HUDEP-2 (cell line): ENCODE data around the gene MLXIPL.
A peak's percentile ranks its signal among the peaks of the same experiment; 100 is the strongest.
"Not testable (repeated sequence)": the region's sequence is repeated elsewhere in the genome, so short reads cannot be mapped to it uniquely, and the experiment has no call there.

ENCODE experiments used
- DNase-seq, 76 experiments: peaks; one replicate each; lab custom pipeline; 2025; ENCODE audit not compliant: unreplicated experiment in 76 of 76; lab: John Stamatoyannopoulos, UW

The MLXIPL gene, protein sequence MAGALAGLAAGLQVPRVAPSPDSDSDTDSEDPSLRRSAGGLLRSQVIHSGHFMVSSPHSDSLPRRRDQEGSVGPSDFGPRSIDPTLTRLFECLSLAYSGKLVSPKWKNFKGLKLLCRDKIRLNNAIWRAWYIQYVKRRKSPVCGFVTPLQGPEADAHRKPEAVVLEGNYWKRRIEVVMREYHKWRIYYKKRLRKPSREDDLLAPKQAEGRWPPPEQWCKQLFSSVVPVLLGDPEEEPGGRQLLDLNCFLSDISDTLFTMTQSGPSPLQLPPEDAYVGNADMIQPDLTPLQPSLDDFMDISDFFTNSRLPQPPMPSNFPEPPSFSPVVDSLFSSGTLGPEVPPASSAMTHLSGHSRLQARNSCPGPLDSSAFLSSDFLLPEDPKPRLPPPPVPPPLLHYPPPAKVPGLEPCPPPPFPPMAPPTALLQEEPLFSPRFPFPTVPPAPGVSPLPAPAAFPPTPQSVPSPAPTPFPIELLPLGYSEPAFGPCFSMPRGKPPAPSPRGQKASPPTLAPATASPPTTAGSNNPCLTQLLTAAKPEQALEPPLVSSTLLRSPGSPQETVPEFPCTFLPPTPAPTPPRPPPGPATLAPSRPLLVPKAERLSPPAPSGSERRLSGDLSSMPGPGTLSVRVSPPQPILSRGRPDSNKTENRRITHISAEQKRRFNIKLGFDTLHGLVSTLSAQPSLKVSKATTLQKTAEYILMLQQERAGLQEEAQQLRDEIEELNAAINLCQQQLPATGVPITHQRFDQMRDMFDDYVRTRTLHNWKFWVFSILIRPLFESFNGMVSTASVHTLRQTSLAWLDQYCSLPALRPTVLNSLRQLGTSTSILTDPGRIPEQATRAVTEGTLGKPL

GRCh38 chr7:73623798-73624668 is at the start of gene MLXIPL:
MLXIPL (minus strand) TSS chr7:73624522; CDS start chr7:73624492, 30 bp downstream.
- peak in 66 of 76 experiments; percentile 3 to 89 (median 62) for DNase-seq

DNA sequence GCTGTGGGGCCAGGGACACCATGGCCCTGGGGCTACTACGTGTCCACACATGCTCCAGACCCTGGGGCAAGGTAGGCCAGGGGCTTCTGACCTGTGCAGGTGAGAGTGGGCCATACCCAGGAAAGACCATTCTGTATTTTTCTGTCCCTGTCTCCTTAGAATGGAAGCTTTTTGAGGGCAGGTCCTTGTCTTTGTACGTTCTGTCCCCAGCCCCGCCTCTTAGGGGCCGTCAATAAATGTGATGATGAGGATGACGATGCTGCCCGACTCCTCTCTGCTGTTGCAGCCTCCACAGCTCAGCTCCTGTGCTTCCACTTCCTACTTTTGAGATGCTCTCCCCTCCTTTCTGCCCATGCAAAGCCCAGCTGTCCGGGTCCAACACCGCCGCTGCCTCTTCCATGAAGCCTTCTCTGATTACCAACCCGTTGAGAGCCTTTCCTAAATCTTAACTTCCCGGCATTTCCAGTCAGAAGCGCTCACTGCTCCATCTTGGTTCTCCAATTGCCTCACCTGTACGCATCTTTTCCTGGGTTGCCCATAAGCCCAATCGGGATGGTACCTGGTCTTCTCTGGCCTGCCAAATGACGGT is 47.6 kb upstream of the MLXIPL start:
- DNase-seq, result no peak

GRCh38 chr7:73671322-73671661 is 47.0 kb upstream of the MLXIPL start:
- DNase-seq, result no peak

DNA sequence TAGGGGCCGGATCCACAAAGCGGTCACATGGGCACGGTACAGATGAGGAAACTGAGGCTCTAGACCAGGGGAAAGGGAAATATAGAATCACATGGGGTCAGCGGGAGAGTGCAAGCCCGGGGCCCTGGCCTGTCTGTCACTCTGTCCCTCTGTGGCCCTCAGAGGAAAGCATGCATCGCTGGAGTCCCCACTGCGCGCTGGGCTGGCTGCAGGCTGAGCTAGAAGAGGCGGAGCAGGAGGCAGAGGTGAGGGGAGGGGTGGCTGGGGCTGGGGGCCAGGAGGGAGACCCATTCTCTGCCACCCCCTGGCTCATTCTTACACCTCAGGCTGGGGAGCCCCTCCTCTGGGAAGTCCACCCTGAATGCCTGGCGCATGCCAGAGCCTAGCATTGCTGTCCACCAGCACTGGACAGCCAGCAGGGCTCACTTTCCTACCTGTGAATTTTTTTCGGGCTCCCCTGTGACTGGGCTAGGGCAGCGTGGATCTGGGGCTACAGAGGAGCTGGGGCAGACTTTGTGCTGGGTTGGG is 45.6 kb upstream of the MLXIPL start:
- no peak for DNase-seq

DNA sequence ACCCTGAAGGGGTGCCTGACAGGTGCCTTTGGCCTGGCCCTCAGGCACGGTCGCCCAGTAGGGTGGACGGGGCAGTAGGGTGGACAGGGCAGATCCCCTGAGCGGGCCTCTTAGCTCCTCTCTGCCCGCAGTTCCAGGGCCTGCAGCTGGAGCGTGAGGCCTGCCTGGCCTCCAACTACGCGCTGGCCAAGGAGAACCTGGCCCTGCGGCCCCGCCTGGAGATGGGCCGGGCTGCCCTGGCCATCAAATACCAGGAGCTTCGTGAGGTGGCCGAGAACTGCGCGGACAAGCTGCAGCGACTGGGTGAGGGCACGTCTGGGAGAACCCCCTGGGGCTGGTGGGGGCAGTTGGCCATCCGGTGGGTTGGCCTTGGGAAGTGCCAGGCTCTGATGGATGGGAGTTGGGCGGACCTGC is 45.0 kb upstream of the MLXIPL start:
- DNase-seq, result no peak

DNA sequence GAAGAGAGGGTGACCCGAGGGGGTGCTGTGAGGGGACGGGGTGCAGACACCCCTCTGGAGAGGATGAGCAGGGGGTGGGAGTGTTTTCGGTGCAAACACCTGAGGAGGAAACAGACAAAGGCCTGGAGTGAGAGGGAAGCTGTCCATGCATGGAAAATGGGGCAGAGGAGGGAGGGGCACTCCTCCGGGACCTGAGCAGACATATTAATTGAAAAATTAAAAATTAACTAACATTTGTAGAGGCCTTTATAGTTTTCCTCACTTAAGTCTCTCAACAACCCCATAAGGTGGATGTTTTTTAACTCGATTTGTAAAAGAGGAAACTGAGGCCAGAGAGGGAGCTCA is 44.5 kb upstream of the MLXIPL start:
- DNase-seq, result no peak

- DNase-seq, result no peak
Observed at GRCh38 chr7:73668103-73668885, 44.0 kb upstream of the MLXIPL start.

- peak in 74 of 76 experiments; percentile 23 to 93 (median 79) for DNase-seq
Observed at GRCh38 chr7:73667344-73668102, 43.2 kb upstream of the MLXIPL start, which contains the start of gene VPS37D. VPS37D (plus strand) TSS chr7:73667831; CDS start chr7:73667959, 128 bp downstream.

DNA sequence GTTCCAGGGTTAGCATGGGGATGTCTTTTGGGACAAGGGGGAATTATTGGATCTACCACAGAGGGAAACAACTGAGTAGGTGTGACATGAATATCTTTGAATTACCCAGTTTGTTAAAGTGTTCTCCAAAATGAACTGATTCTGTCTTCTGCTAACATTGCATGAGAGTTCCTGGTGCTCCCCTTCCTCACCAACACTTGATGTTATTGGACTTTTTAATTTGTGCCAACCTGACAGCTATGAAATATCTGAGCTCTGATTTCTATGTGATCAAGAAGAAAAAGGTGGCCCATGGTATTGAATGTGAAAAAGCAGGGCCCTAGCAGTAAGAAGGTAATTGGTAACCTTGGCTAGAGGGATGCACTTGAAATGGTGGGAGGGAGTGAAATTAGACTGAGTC is 38.7 kb upstream of the MLXIPL start:
- DNase-seq, result no peak

GRCh38 chr7:73660594-73660993 is 36.3 kb upstream of the MLXIPL start:
- not testable (repeated sequence) for DNase-seq

- DNase-seq, result no peak
Observed at GRCh38 chr7:73659983-73660382, 35.7 kb upstream of the MLXIPL start.

- DNase-seq, result not testable (repeated sequence)
Observed at GRCh38 chr7:73655309-73655708, 31.0 kb upstream of the MLXIPL start.

DNA sequence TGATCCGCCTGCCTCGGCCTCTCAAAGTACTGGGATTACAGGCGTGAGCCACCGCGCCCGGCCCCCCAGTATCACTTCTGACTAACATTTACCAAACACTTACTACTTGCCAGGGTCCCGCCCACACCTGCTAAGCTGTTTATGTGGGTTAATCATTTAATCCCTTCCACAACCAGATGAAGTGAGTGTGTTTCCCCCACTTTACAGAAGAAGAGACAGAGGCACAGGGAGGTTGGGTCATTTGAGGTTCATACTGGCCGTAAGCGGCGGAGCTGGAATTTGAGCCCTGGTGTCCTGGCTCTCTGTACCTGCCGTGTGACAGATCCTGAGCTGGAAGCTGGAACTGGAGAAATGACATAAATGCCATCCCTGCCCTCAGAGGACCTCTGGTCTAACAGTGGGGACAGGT is 28.2 kb upstream of the MLXIPL start:
- no peak for DNase-seq

DNA sequence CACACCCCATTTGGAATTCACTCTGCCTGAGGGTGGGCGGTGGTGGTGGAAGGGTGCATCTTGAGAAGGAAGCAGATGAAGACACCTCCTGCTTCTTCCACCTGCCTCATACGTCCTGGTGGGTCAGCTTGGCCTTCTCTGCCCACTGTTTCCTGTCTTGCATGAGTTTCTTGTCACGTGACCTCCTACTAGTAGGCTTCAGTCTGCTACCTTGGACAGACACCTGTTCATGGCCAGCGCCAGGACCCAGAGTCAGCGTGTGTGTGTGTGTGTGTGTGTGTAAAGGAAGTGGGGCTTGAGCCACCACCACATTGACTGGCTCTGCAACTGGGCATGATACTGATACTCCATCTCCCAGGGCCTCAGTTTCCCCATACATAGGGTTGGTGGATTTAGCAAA is 26.2 kb upstream of the MLXIPL start:
- no peak for DNase-seq

DNA sequence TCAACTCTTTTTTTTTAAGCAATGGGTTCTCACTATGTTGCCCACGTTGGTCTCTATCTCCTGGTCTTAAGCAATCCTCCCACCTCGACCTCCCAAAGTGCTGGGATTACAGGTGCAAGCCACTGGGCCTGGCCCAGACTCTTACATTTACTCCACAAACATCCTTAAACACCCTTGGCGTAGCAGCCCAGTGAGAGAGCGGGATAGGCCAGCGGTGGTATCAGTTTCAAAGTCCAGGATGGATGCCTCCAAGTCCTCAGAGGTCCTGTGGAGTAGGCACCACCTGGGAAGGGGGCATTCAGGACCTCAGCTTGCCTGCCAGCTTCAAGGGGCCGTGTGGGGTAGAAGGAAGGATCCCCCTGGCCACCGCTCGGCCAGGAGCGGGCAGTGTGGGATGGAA is 25.3 kb upstream of the MLXIPL start:
- no peak for DNase-seq

GRCh38 chr7:73648593-73649332 is 24.4 kb upstream of the MLXIPL start:
- no peak for DNase-seq

GRCh38 chr7:73647725-73648592 is 23.6 kb upstream of the MLXIPL start:
- peak in 4 of 76 experiments; percentile 5 to 28 (median 12) for DNase-seq
